ENCODE results near the gene GRIN3B.
A peak's percentile ranks its signal among the peaks of the same experiment; 100 is the strongest.

GRIN3B gene

GRCh38 chr19:1042689-1043511 is 42.7 kb downstream of the GRIN3B start:
- no peak for DNase-seq (ENCODE audit: low spot score)

GRCh38 chr19:1045247-1045603 is 45.0 kb downstream of the GRIN3B start:
- DNase-seq (ENCODE audit: low spot score) = peak; percentile 55

- no peak for DNase-seq (ENCODE audit: low spot score)
These were observed 46.0 kb downstream of the GRIN3B start for GRCh38 chr19:1046117-1046626.

GRCh38 chr19:1046836-1047695 is 46.8 kb downstream of the GRIN3B start:
- DNase-seq (ENCODE audit: low spot score) = no peak

- no peak for DNase-seq (ENCODE audit: low spot score)
These were observed 47.5 kb downstream of the GRIN3B start for GRCh38 chr19:1047696-1048147.

- no peak for DNase-seq (ENCODE audit: low spot score)
These were observed 48.9 kb downstream of the GRIN3B start for GRCh38 chr19:1049106-1049505.

GRCh38 chr19:1049800-1050199 is 49.6 kb downstream of the GRIN3B start:
- DNase-seq (ENCODE audit: low spot score) = no peak

- no peak for DNase-seq (ENCODE audit: low spot score)
These were observed 51.0 kb downstream of the GRIN3B start for GRCh38 chr19:1050989-1051788.

GRCh38 chr19:1051791-1052190 is 51.6 kb downstream of the GRIN3B start:
- DNase-seq (ENCODE audit: low spot score) = no peak

GRCh38 chr19:1052349-1052975 is 52.2 kb downstream of the GRIN3B start:
- no peak for DNase-seq (ENCODE audit: low spot score)

GRCh38 chr19:1053176-1054101 is 53.2 kb downstream of the GRIN3B start:
- no peak for DNase-seq (ENCODE audit: low spot score)

GRCh38 chr19:1054102-1055027 is 54.1 kb downstream of the GRIN3B start:
- DNase-seq (ENCODE audit: low spot score) = no peak

GRCh38 chr19:1055028-1055425 is 54.8 kb downstream of the GRIN3B start:
- no peak for DNase-seq (ENCODE audit: low spot score)

- no peak for DNase-seq (ENCODE audit: low spot score)
These were observed 55.8 kb downstream of the GRIN3B start for GRCh38 chr19:1055886-1056620.

GRCh38 chr19:1057176-1057855 is 57.1 kb downstream of the GRIN3B start:
- DNase-seq (ENCODE audit: low spot score) = peak; percentile 74

GRCh38 chr19:1058112-1058511 is 57.9 kb downstream of the GRIN3B start:
- no peak for DNase-seq (ENCODE audit: low spot score)
